ENCODE results near the gene ARL5A.

ARL5A gene

GRCh38 chr2:151754253-151754897 is 73.8 kb downstream of the ARL5A start:
- Histone ChIP-seq H2BK5ac (ENCODE audit: low read depth, low read length, poor library complexity) (no peak overlapping the region), H4K91ac (ENCODE audit: low read depth, low read length) (no peak overlapping the region), H3K18ac (ENCODE audit: low read length) (no peak overlapping the region), H3K4ac (ENCODE audit: low read depth, low read length) (no peak overlapping the region), H3K79me2 (ENCODE audit: control insufficient read depth, insufficient read depth, low read length, poor library complexity) (no peaks in the 10 kb centered on the region), H2AFZ (ENCODE audit: insufficient read depth, low read length, poor library complexity) (no peak overlapping the region), H4K12ac (ENCODE audit: low read depth, low read length) (no peak overlapping the region), H3K27ac (ENCODE audit: low read depth, low read length) (no peak overlapping the region), H3K23ac (ENCODE audit: low read length) (no peak overlapping the region), H3K79me1 (ENCODE audit: low read length) (no peaks in the 10 kb centered on the region), H3K14ac (ENCODE audit: low read length) (no peak overlapping the region), H4K8ac (ENCODE audit: low read depth, low read length) (no peak overlapping the region), H3K27me3 (ENCODE audit: insufficient read depth, low read length) (no peaks in the 10 kb centered on the region), H2BK120ac (ENCODE audit: insufficient read depth, low read length, poor library complexity) (no peak overlapping the region), H3K9me3 (ENCODE audit: insufficient read depth, low read depth, low read length) (no peaks in the 10 kb centered on the region), H3K4me3 (ENCODE audit: low read depth, low read length) (no peak overlapping the region), H2AK5ac (ENCODE audit: low read length) (no peak overlapping the region), H3K4me1 (ENCODE audit: control insufficient read depth in 1 of 2, insufficient read depth in 2 of 2, low read length in 2 of 2) (no peaks in the 10 kb centered on the region), H3K36me3 (ENCODE audit: control insufficient read depth in 1 of 2, insufficient read depth in 2 of 2, low read length in 2 of 2) (no peaks in the 10 kb centered on the region), H2BK12ac (ENCODE audit: low read length) (no peak overlapping the region), H3K4me2 (ENCODE audit: low read length) (no peak overlapping the region), H3K9ac (ENCODE audit: low read length) (no peak overlapping the region)
- WGBS (ENCODE audit: extremely low coverage, insufficient coverage, insufficient read length): no CpG with 5 or more reads among the region's 1 CpG
- no peak for DNase-seq

- H3K79me1 ChIP-seq (ENCODE audit: low read length): no peaks in the 10 kb centered on the region
- H3K4me2 ChIP-seq (ENCODE audit: low read length): no peak overlapping the region
- no peak overlapping the region for H4K12ac ChIP-seq (ENCODE audit: low read depth, low read length)
- H2AFZ ChIP-seq (ENCODE audit: insufficient read depth, low read length, poor library complexity): no peak overlapping the region
- H4K91ac ChIP-seq (ENCODE audit: low read depth, low read length): no peak overlapping the region
- no peak overlapping the region for H3K4ac ChIP-seq (ENCODE audit: low read depth, low read length)
- H2BK120ac ChIP-seq (ENCODE audit: insufficient read depth, low read length, poor library complexity): no peak overlapping the region
- H3K27ac ChIP-seq (ENCODE audit: low read depth, low read length): no peak overlapping the region
- no peak overlapping the region for H3K9ac ChIP-seq (ENCODE audit: low read length)
- H3K79me2 ChIP-seq (ENCODE audit: control insufficient read depth, insufficient read depth, low read length, poor library complexity): no peaks in the 10 kb centered on the region
- no peak overlapping the region for H4K8ac ChIP-seq (ENCODE audit: low read depth, low read length)
- no peak overlapping the region for H3K4me3 ChIP-seq (ENCODE audit: low read depth, low read length)
- no peaks in the 10 kb centered on the region for H3K36me3 ChIP-seq (ENCODE audit: control insufficient read depth in 1 of 2, insufficient read depth in 2 of 2, low read length in 2 of 2)
- DNase-seq: no peak
- H3K23ac ChIP-seq (ENCODE audit: low read length): no peak overlapping the region
- no peak overlapping the region for H2BK5ac ChIP-seq (ENCODE audit: low read depth, low read length, poor library complexity)
- no peaks in the 10 kb centered on the region for H3K4me1 ChIP-seq (ENCODE audit: control insufficient read depth in 1 of 2, insufficient read depth in 2 of 2, low read length in 2 of 2)
- H3K9me3 ChIP-seq (ENCODE audit: insufficient read depth, low read depth, low read length): no peaks in the 10 kb centered on the region
- no peak overlapping the region for H3K18ac ChIP-seq (ENCODE audit: low read length)
- no peaks in the 10 kb centered on the region for H3K27me3 ChIP-seq (ENCODE audit: insufficient read depth, low read length)
- H2AK5ac ChIP-seq (ENCODE audit: low read length): no peak overlapping the region
- no peak overlapping the region for H2BK12ac ChIP-seq (ENCODE audit: low read length)
- no peak overlapping the region for H3K14ac ChIP-seq (ENCODE audit: low read length)
Measured at GRCh38 chr2:151753540-151753939, 74.7 kb downstream of the ARL5A start.
